ENCODE data around the gene FOXD2. TPM values are rescaled to one million over a fixed set of nuclear protein-coding genes. Genes with fewer than 3 reads are reported as not detected.

The FOXD2 gene
- total and polyA plus RNA-seq, 2 of the 4 experiments (the other 2 are of a cell fraction), result under 0.01 to 0.03 TPM

GRCh38 chr1:47444297-47444561, 6.4 kb downstream of the FOXD2 start:
- H3K79me1 ChIP-seq (ENCODE audit: low read depth in 1 of 2, low read length in 2 of 2), result no peaks in the 10 kb centered on the region
- no peak overlapping the region for H2BK15ac ChIP-seq (ENCODE audit: low read depth, low read length)
- ChIA-PET POLR2A (ENCODE audit: unreplicated experiment) (no interaction called here), CTCF (no interaction called here)
- no peak overlapping the region for H3K27ac ChIP-seq (ENCODE audit: insufficient read depth, low read length)
- H3K56ac ChIP-seq (ENCODE audit: extremely low read depth, insufficient read depth, low read length), result no peak overlapping the region
- no peak overlapping the region for H3K14ac ChIP-seq (replicated peaks; ENCODE audit: low read depth, low read length)
- no peaks in the 10 kb centered on the region for H3K36me3 ChIP-seq (ENCODE audit: control insufficient read depth, insufficient read depth, low read length)
- H2AK9ac ChIP-seq (replicated peaks; ENCODE audit: low read depth, low read length, poor library complexity), result no peak overlapping the region
- no peak overlapping the region for H2AK5ac ChIP-seq (ENCODE audit: low read depth, low read length)
- no peak overlapping the region for H2BK120ac ChIP-seq (ENCODE audit: low read depth, low read length)
- TF ChIP-seq USF2 (IDR thresholded peaks at IDR 0.05; ENCODE audit: low read depth, low read length), result no peak
- no peak for TF ChIP-seq RAD21 (IDR thresholded peaks at IDR 0.05; ENCODE audit: low read length)
- TF ChIP-seq SMC3 (IDR thresholded peaks at IDR 0.05; ENCODE audit: low read depth, low read length), result no peak
- TF ChIP-seq CHD1 (IDR thresholded peaks at IDR 0.05; ENCODE audit: low read depth, low read length), result no peak
- TF ChIP-seq CTCF (conservative IDR thresholded peaks at IDR 0.05; ENCODE audit: low read depth, low read length), result no peak
- no peak for TF ChIP-seq RFX5 (IDR thresholded peaks at IDR 0.05; ENCODE audit: low read depth, low read length)
- H3K4me2 ChIP-seq (ENCODE audit: low read depth, low read length), result no peak overlapping the region; the same call in 1 of the 2 replicates
- 3% methylated on average over 12 of the region's 15 CpGs; no CpG with 5 or more reads in 1 of the 2 experiments for WGBS, 2 experiments (ENCODE audit: extremely low coverage in 2 of 2, insufficient read length in 1 of 2)
- peaks cover 94% of the 10 kb centered on the region for H3K27me3 ChIP-seq (ENCODE audit: control insufficient read depth, insufficient read depth, low read length)
- in situ Hi-C loops (cut with MboI; ENCODE audit: low sequenced_read_pairs) (no loop called here), intact Hi-C loops (cut with micrococcal nuclease) (no loop called here), dilution Hi-C loops (cut with HindIII; ENCODE audit: low sequenced_read_pairs, unreplicated experiment) (no loop called here)
- no TSS peak for BruUV-seq (replicated peaks)
- H4K20me1 ChIP-seq (ENCODE audit: insufficient read depth, low read length), result no peaks in the 10 kb centered on the region; the same call in 1 of the 2 replicates
- no peak overlapping the region for H3K4me3 ChIP-seq (ENCODE audit: insufficient read depth, low read depth, low read length)
- H4K5ac ChIP-seq (ENCODE audit: low read depth, low read length), result no peak overlapping the region
- H3K9ac ChIP-seq (ENCODE audit: low read depth, low read length), result no peak overlapping the region
- no peak overlapping the region for H2AFZ ChIP-seq (replicated peaks; ENCODE audit: low read length, poor library complexity)
- H2BK5ac ChIP-seq (ENCODE audit: low read depth, low read length, poor library complexity, severe bottlenecking), result no peak overlapping the region
- no peak overlapping the region for H3K23ac ChIP-seq (ENCODE audit: low read depth, low read length)
- H4K8ac ChIP-seq (ENCODE audit: low read depth in 2 of 2, low read length in 2 of 2), result no peak overlapping the region
- ATAC-seq (ENCODE audit: low read depth) (no peak), DNase-seq (no peak)
- H3K9me3 ChIP-seq (ENCODE audit: control insufficient read depth, insufficient read depth, low read length), result peaks cover 6% of the 10 kb centered on the region; the same call in 1 of the 2 replicates
- no peak overlapping the region for H3K4ac ChIP-seq (ENCODE audit: low read depth, low read length)
- no peak overlapping the region for H2BK20ac ChIP-seq (ENCODE audit: low read depth, low read length)
- H4K91ac ChIP-seq (ENCODE audit: insufficient read depth, low read depth, low read length), result no peak overlapping the region
- no peak overlapping the region for H3K18ac ChIP-seq (ENCODE audit: low read depth, low read length)
- no peaks in the 10 kb centered on the region for H3K4me1 ChIP-seq (ENCODE audit: control insufficient read depth, insufficient read depth, low read length)
- H3K9me1 ChIP-seq (ENCODE audit: insufficient read depth, low read length), result no peaks in the 10 kb centered on the region

Measured in IMR-90 (cell line).